Rectal smooth muscle tissue (tissue), 1 donor: ENCODE data around the gene HDAC5.
A peak's percentile ranks its signal among the peaks of the same experiment; 100 is the strongest.
"Not testable (repeated sequence)": the region's sequence is repeated elsewhere in the genome, so short reads cannot be mapped to it uniquely, and the experiment has no call there.

ENCODE experiments used
- H3K27ac ChIP-seq: one replicate; pipeline ENCODE4 v1.7.0; 2013; ENCODE audit warnings: low read depth, low read length, inconsistent platforms
- H3K27me3 ChIP-seq: one replicate; pipeline ENCODE4 v1.7.0; 2013; ENCODE audit warnings: low read length; ENCODE audit not compliant: control insufficient read depth, insufficient read depth
- H3K36me3 ChIP-seq: one replicate; pipeline ENCODE4 v1.7.0; 2013; ENCODE audit warnings: low read length; ENCODE audit not compliant: control insufficient read depth, insufficient read depth
- H3K4me1 ChIP-seq: one replicate; pipeline ENCODE4 v1.7.0; 2013; ENCODE audit warnings: low read length; ENCODE audit not compliant: control insufficient read depth, insufficient read depth
- H3K4me3 ChIP-seq: one replicate; pipeline ENCODE4 v1.7.0; 2013; ENCODE audit warnings: low read length
- H3K9ac ChIP-seq: one replicate; pipeline ENCODE4 v1.7.0; 2013; ENCODE audit warnings: low read length

Gene HDAC5

GRCh38 chr17:44101858-44102257 lies 21.6 kb downstream of the HDAC5 start:
- H3K36me3 ChIP-seq, H3K4me3 ChIP-seq, H3K27me3 ChIP-seq, H3K9ac ChIP-seq, H3K27ac ChIP-seq: not testable (repeated sequence)
- H3K4me1 ChIP-seq = peaks cover 14% of the 10 kb centered on the region

- no peak overlapping the region for H3K9ac ChIP-seq
- H3K27ac ChIP-seq = no peak overlapping the region
- no peaks in the 10 kb centered on the region for H3K27me3 ChIP-seq
- no peak overlapping the region for H3K4me3 ChIP-seq
- H3K4me1 ChIP-seq = peaks cover 7% of the 10 kb centered on the region
- H3K36me3 ChIP-seq = peaks cover 8% of the 10 kb centered on the region
Observed at GRCh38 chr17:44097110-44097958, 26.1 kb downstream of the HDAC5 start.

DNA sequence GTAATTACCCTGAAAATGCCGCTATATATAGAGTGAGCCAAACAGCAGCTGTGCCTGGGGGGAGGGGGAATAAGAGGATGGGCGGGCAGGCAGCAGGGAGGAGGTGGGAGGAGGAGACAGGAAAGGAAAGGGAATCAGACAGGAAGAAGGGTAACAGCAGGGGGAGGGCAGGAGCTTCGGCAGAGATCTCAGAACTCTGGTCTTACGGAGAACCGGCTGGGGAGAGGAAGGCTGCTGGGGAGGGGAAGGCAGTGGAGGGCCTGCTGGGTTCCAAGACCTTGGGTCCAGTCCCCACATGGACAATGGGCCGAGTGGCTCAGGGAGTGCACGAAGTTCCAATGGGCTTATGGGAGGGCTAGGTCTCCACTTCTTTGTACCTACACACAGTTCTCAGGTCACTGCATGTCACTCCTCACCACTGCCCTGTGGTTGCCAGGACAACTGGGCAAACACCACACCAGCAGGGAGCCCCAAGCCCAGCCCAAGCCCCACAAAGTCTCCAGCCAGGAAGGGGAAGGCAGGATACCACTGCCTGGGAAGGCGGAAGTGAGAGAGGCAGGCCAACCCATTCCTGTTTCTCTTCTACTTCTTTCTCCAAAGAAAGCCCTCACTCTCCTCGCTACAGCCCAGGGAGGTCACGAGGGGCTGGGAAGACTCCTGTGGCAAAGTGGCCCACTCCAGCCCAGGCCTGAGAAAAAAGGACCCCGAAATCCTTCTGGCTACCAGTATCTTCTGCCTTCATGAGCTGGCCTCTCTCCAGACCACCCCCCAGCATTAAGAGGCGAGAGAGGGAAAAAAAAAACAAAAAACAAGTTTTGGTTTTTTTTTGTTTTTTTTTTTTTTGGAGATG lies 27.6 kb downstream of the HDAC5 start:
- peak overlapping the region; percentile 68 for H3K27ac ChIP-seq
- no peaks in the 10 kb centered on the region for H3K27me3 ChIP-seq
- peak overlapping the region; percentile 1 for H3K9ac ChIP-seq
- H3K4me3 ChIP-seq = peak overlapping the region; percentile 40
- H3K4me1 ChIP-seq = peaks cover 7% of the 10 kb centered on the region
- peaks cover 22% of the 10 kb centered on the region for H3K36me3 ChIP-seq

- peaks cover 23% of the 10 kb centered on the region for H3K36me3 ChIP-seq
- H3K4me3 ChIP-seq = no peak overlapping the region
- H3K27me3 ChIP-seq = no peaks in the 10 kb centered on the region
- H3K9ac ChIP-seq = no peak overlapping the region
- peaks cover 7% of the 10 kb centered on the region for H3K4me1 ChIP-seq
- peak overlapping the region; percentile 27 for H3K27ac ChIP-seq
Observed at GRCh38 chr17:44095388-44095646, 28.1 kb downstream of the HDAC5 start.

- Histone ChIP-seq H3K4me1 (peaks cover 7% of the 10 kb centered on the region), H3K27me3 (no peaks in the 10 kb centered on the region), H3K27ac (peak overlapping the region; percentile 27), H3K36me3 (peaks cover 23% of the 10 kb centered on the region), H3K4me3 (no peak overlapping the region), H3K9ac (no peak overlapping the region)
Observed at GRCh38 chr17:44094701-44095387, 28.6 kb downstream of the HDAC5 start.

DNA sequence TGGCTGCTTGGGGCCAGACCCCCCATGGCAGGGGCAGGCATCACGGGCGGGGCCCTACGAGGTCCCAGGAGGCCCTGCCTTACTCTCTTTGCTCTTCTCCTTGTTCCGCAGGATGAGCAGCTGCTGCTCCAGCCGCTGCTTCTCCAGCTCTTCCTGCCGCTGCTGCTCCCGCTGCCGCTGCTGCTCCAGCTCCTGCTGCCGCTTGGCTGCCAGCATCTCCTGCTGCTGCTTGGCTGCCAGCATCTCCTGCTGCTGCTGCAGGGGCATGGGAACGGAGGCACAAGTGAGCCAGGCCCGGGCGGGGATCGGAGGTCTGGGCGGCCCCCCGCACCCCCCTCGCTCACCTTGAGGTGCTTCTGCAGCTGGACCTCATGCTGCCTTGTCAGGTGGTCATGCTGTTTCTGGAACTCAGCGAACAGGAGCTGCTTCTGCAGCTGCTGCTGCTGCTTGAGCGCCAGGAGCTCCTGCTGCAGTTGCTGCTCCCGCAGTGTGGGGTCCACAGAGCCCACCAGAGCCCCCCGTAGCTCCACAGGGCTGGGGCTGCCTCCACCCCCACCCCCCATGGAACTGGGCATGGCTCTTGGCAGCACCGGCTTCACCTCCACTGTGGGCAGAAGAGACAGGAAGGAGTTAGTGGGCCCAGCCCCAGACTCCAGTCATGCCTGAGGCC lies 30.1 kb downstream of the HDAC5 start:
- Histone ChIP-seq H3K27me3 (no peaks in the 10 kb centered on the region), H3K9ac (no peak overlapping the region), H3K4me1 (peaks cover 7% of the 10 kb centered on the region), H3K36me3 (peaks cover 23% of the 10 kb centered on the region), H3K27ac (no peak overlapping the region), H3K4me3 (no peak overlapping the region)

DNA sequence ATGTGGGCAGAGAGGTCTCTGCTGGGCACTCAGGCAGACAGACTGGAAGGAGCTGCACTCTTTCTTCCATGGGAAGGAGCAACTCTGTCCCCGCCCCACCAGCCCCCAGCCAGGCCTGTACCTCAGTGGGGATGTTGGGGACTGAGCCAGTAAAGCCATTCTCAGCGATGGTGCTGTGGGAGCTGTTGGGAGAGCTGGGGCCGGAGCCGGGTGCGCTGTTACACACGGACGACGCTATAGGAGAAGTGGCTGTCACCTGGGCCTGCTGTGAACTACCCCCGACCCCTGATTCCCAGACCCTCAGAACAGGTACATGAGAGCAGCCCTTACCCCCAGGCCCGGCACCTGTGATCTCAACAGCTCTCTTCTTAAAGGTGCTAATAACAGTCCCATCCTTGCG lies 31.4 kb downstream of the HDAC5 start:
- Histone ChIP-seq H3K4me3 (no peak overlapping the region), H3K4me1 (peaks cover 10% of the 10 kb centered on the region), H3K36me3 (peaks cover 23% of the 10 kb centered on the region), H3K27me3 (no peaks in the 10 kb centered on the region), H3K9ac (no peak overlapping the region), H3K27ac (no peak overlapping the region)

- no peaks in the 10 kb centered on the region for H3K27me3 ChIP-seq
- no peak overlapping the region for H3K4me3 ChIP-seq
- peaks cover 11% of the 10 kb centered on the region for H3K4me1 ChIP-seq
- H3K27ac ChIP-seq = no peak overlapping the region
- H3K9ac ChIP-seq = no peak overlapping the region
- peaks cover 23% of the 10 kb centered on the region for H3K36me3 ChIP-seq
Observed at GRCh38 chr17:44091200-44091997, 32.0 kb downstream of the HDAC5 start.

DNA sequence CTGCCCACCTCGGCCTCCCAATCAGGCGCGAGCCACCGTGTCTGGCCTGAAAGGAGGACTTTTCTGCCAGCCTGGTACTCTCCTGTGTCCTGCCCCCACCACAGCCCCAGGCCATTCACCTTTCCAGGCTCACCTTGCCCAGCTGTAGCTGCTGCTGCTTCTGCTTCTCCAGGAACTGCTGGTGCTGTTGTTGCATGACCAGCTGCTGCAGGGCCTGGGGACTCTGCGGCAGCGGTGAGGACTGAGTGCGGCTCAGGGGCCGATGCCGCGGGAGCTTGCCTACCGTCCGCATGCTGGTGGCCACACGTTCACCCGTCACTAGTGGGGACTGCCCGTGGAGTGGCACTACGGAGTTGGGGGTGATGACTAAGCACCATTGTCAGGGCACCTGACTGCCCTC lies 35.2 kb downstream of the HDAC5 start:
- Histone ChIP-seq H3K36me3 (peaks cover 34% of the 10 kb centered on the region), H3K4me3 (no peak overlapping the region), H3K9ac (no peak overlapping the region), H3K27ac (no peak overlapping the region), H3K4me1 (peaks cover 4% of the 10 kb centered on the region), H3K27me3 (no peaks in the 10 kb centered on the region)

DNA sequence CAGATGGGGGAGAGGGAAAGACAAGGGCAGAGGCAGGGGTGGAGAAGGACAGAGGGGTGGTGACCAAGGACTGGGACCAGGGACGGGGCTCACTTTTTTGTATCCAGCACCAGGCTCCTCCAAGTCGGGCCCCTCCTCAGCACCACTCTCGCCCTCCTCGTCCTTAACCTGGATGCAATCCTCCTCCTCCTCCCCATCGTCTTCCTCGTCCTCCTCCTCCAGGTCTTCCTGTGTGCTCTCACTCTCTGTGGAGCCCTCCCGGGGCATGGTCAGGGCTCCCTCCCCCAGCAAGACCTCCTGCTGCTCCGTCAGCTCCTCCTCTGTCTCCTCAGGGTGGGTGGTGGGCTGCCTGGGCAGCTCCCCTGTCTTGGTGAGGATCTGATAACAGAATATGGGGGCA lies 36.1 kb downstream of the HDAC5 start:
- Histone ChIP-seq H3K36me3 (peaks cover 33% of the 10 kb centered on the region), H3K9ac (no peak overlapping the region), H3K27ac (peak overlapping the region; percentile 30)

DNA sequence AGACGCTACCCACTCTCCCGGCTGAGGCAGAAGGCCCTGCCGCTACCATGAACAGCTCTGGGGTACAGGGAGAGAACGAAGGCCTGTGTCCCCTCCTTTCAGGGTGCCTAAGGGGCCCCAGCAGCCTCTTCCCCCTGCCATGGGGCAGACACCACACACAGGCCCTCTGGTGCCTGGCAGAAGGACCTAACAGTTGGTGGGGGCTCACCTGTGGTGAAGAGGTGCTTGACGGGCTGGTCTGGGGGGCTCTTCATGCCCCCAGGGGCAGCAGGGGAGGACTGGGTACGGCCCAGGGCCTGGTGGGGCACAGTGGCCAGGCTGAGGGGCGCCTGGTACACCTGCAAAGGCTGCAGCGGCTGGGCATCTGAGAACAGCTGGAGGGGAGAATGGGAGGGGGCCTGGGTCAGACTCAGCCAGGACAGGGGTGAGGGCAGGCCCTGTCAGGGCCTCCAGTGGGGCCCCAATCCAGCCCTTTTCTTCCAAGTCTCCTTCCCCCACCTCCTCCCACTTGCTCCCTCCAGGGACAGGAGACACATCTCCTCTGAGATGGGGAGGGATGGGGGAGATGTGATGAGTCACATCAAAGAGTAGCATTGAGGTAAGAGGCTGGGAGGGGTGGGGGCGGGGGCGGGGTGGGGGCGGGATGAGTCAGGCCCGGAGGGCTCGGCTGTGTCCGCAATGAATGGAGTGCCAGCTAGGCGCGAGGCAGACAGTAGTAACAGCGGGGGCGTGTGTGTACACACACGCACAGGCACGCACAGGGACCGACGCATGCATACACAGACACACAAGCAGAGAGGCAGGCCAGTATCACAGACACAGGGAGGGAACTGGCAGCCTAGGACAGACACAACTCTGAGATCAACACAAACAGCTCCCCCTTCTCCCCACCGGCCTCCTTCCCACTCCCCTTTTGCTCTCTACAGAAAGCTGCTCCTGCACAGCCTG lies 36.8 kb downstream of the HDAC5 start:
- Histone ChIP-seq H3K9ac (no peak overlapping the region), H3K4me3 (no peak overlapping the region), H3K27ac (peak overlapping the region; percentile 45)

More for the DNA sequence above, 36.1 kb downstream of the HDAC5 start:
- Histone ChIP-seq H3K4me1 (peaks cover 4% of the 10 kb centered on the region), H3K27me3 (no peaks in the 10 kb centered on the region), H3K4me3 (no peak overlapping the region)

More for the DNA sequence above, 36.8 kb downstream of the HDAC5 start:
- Histone ChIP-seq H3K27me3 (no peaks in the 10 kb centered on the region), H3K4me1 (peaks cover 4% of the 10 kb centered on the region), H3K36me3 (peaks cover 27% of the 10 kb centered on the region)
